OCI-LY7 (cell line): ENCODE results near the gene PABPC1L. TPM values are rescaled to one million over a fixed set of nuclear protein-coding genes. Genes with fewer than 3 reads are reported as not detected.

Source experiments
- BruUV-seq: library from RNA; stranded (reverse); fragments of 400-500 nt; replicated peaks from 2 replicates; lab custom pipeline; 2021; lab: Mats Ljungman, UMichigan
- CTCF ChIA-PET: fragments of 300-600 bp; sonication (Branson Sonifier 250); formaldehyde crosslinking; loops from one replicate; lab custom pipeline; 2022; ENCODE audit warnings: antibody characterized with exemption; ENCODE audit not compliant: unreplicated experiment; lab: Charles Lee
- POLR2A ChIA-PET: fragments of 300-600 bp; sonication (Branson Sonifier 250); formaldehyde crosslinking; loops from one replicate; lab custom pipeline; 2022; ENCODE audit warnings: antibody characterized with exemption; lab: Charles Lee
- DNase-seq: peaks from one replicate; pipeline ENCODE4 v3.0.0-alpha.2; 2015; ENCODE audit warnings: low spot score
- H2AFZ ChIP-seq: fragments of 200-600 bp; sonication (generic), shearing (Covaris generic); 2 replicates; pipeline ENCODE4 v1.6.1; 2014; ENCODE audit warnings: mild to moderate bottlenecking, antibody characterized with exemption, low read length, moderate library complexity
- H3K27ac ChIP-seq: fragments of 200-600 bp; sonication (generic); 2 replicates; pipeline ENCODE4 v1.5.1; 2014; ENCODE audit warnings: mixed run types, low read depth, mild to moderate bottlenecking, moderate library complexity, low read length, inconsistent platforms; ENCODE audit not compliant: poor library complexity, severe bottlenecking
- H3K36me3 ChIP-seq: fragments of 200-600 bp; sonication (generic); 2 replicates; pipeline ENCODE4 v1.6.1; 2014; ENCODE audit warnings: mild to moderate bottlenecking, antibody characterized with exemption, low read length, moderate library complexity, mixed read lengths; ENCODE audit not compliant: insufficient read depth
- H3K4me1 ChIP-seq: fragments of 200-600 bp; sonication (generic); 2 replicates; pipeline ENCODE4 v1.5.1; 2014; ENCODE audit warnings: mild to moderate bottlenecking, low read length; ENCODE audit not compliant: insufficient read depth, poor library complexity, severe bottlenecking
- H3K4me2 ChIP-seq: fragments of 200-600 bp; sonication (generic); 2 replicates; pipeline ENCODE4 v1.6.1; 2014; ENCODE audit warnings: mild to moderate bottlenecking, low read length
- H3K4me3 ChIP-seq: fragments of 200-600 bp; sonication (generic); 2 replicates; pipeline ENCODE4 v1.5.1; 2014; ENCODE audit warnings: mild to moderate bottlenecking, low read depth, low read length; ENCODE audit not compliant: poor library complexity, severe bottlenecking
- H3K79me2 ChIP-seq: fragments of 200-600 bp; sonication (generic); 2 replicates; pipeline ENCODE4 v1.6.1; 2016; ENCODE audit warnings: low read depth, mild to moderate bottlenecking, low read length, moderate library complexity, mixed read lengths; ENCODE audit not compliant: insufficient read depth
- H3K9me2 ChIP-seq: fragments of 200-600 bp; sonication (generic); 2 replicates; pipeline ENCODE4 v1.6.1; 2016; ENCODE audit warnings: mild to moderate bottlenecking, low read length, mixed read lengths; ENCODE audit not compliant: insufficient read depth
- H3K9me3 ChIP-seq: fragments of 200-600 bp; sonication (generic); 2 replicates; pipeline ENCODE4 v1.6.1; 2014; ENCODE audit warnings: mild to moderate bottlenecking, mixed run types, low read length, mixed read lengths
- H4K20me1 ChIP-seq: fragments of 200-600 bp; sonication (generic); 2 replicates; pipeline ENCODE4 v1.6.1; 2014; ENCODE audit warnings: mild to moderate bottlenecking, antibody characterized with exemption, low read length, moderate library complexity, mixed read lengths; ENCODE audit not compliant: insufficient read depth
- CTCF ChIP-seq: fragments of 200-600 bp; sonication (generic); conservative IDR thresholded peaks from 2 replicates; pipeline ENCODE4 v1.5.1; 2014; ENCODE audit warnings: mild to moderate bottlenecking, antibody characterized with exemption, low read length, moderate library complexity, mixed read lengths
- EZH2phosphoT487 ChIP-seq: fragments of 200-600 bp; sonication (generic); IDR thresholded peaks from 2 replicates; pipeline ENCODE4 v1.6.1; 2018; ENCODE audit warnings: low read depth, borderline replicate concordance, mild to moderate bottlenecking, mixed run types, antibody characterized with exemption, low read length, moderate library complexity, mixed read lengths
- intact Hi-C: fragments of 100-400 bp; cut with micrococcal nuclease; formaldehyde crosslinking; loops from one replicate; pipeline ENCODE4 v1.10.0; 2022; ENCODE audit not compliant: unreplicated experiment
- total RNA-seq, 2 experiments: library from RNA; depleted of rRNA in 1 of 2; stranded (reverse); fragments of >200 nt in 1 of 2; shearing (Covaris generic) in 1 of 2; gene quantifications; 2 replicates each; pipeline ENCODE4 v1.2.3, GENCODE V29; 2014 to 2022

The PABPC1L gene
- total RNA-seq, 2 experiments from 2014 or later: 58.7 to 171 TPM

DNA sequence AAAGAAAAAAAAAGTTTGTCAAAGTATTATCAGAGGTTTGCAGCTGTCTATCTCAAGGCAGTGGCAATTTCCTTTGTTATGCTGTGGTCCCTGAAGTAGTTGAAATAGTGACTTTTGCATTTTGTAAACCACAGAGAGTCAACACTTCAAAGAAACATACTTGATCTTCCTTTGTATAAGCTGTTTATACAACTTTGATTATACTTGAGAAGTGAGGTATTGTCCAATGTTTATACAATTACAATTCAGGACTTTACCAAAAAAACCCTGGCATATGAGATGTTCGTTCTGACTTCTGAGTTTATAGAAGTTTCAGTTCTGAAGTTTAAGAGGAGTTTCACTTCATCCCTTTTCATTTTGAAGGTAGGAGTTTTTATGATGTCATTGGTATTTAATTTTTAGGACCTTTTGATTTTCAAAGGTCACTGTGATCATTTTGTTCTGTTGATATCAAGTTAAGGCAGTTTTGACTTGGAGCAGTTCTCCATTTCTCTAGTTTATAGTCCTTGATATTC is 60.4 kb downstream of the PABPC1L start:
- Histone ChIP-seq H2AFZ (no peak overlapping the region), H4K20me1 (peaks cover 14% of the 10 kb centered on the region; the same call in 1 of the 2 replicates), H3K79me2 (peaks cover 84% of the 10 kb centered on the region), H3K9me3 (no peaks in the 10 kb centered on the region), H3K4me1 (peaks cover 52% of the 10 kb centered on the region), H3K9me2 (no peaks in the 10 kb centered on the region), H3K4me3 (peak overlapping the region; percentile 89), H3K36me3 (peaks cover 45% of the 10 kb centered on the region), H3K4me2 (peak overlapping the region; percentile 88), H3K27ac (peak overlapping the region; percentile 82)
- TF ChIP-seq EZH2phosphoT487: no peak
- TF ChIP-seq CTCF: no peak
- intact Hi-C loops: no loop called here
- CTCF ChIA-PET: interaction anchor here (0.6 kb wide), 2 partner anchors 27 to 1001 kb away, joined by 3 read pairs; no protein-coding TSS in a partner anchor
- POLR2A ChIA-PET: interaction anchor here (0.6 to 4.1 kb wide), 5 partner anchors 7 to 323 kb away, joined by 3 to 31 read pairs (median 3); partner anchors contain the start of gene TOMM34
- DNase-seq: no peak
- no TSS peak for BruUV-seq

GRCh38 chr20:44973053-44973452 is 63.2 kb downstream of the PABPC1L start:
- H3K27ac ChIP-seq: no peak overlapping the region
- intact Hi-C loops: no loop called here
- H2AFZ ChIP-seq: no peak overlapping the region
- peaks cover 50% of the 10 kb centered on the region for H3K4me1 ChIP-seq
- H3K79me2 ChIP-seq: peaks cover 95% of the 10 kb centered on the region
- no TSS peak for BruUV-seq
- H3K4me3 ChIP-seq: no peak overlapping the region
- DNase-seq: no peak
- H3K9me2 ChIP-seq: no peaks in the 10 kb centered on the region
- ChIA-PET POLR2A (interaction anchor here (1.1 kb wide), 1 partner anchor 23 kb away, joined by 3 read pairs; no protein-coding TSS in a partner anchor), CTCF (no interaction called here)
- H3K36me3 ChIP-seq: peaks cover 69% of the 10 kb centered on the region
- peaks cover 14% of the 10 kb centered on the region; the same call in 1 of the 2 replicates for H4K20me1 ChIP-seq
- H3K9me3 ChIP-seq: no peaks in the 10 kb centered on the region
- TF ChIP-seq CTCF (no peak), EZH2phosphoT487 (no peak)
- no peak overlapping the region for H3K4me2 ChIP-seq

- intact Hi-C loops: no loop called here
- H3K4me3 ChIP-seq: no peak overlapping the region
- no TSS peak for BruUV-seq
- POLR2A ChIA-PET: interaction anchor here (1.3 to 4.4 kb wide), 3 partner anchors 8 to 17 kb away, joined by 3 to 31 read pairs (median 17); partner anchors contain the start of gene TOMM34
- H3K36me3 ChIP-seq: peaks cover 94% of the 10 kb centered on the region
- peaks cover 8% of the 10 kb centered on the region; the same call in 1 of the 2 replicates for H4K20me1 ChIP-seq
- CTCF ChIA-PET: no interaction called here
- no peaks in the 10 kb centered on the region for H3K9me2 ChIP-seq
- H3K9me3 ChIP-seq: no peaks in the 10 kb centered on the region
- peaks cover 39% of the 10 kb centered on the region for H3K4me1 ChIP-seq
- H3K79me2 ChIP-seq: peaks cover 76% of the 10 kb centered on the region
- peak overlapping the region; percentile 1 for H3K27ac ChIP-seq
- H2AFZ ChIP-seq: no peak overlapping the region
- TF ChIP-seq EZH2phosphoT487 (no peak), CTCF (no peak)
- H3K4me2 ChIP-seq: no peak overlapping the region
- no peak for DNase-seq
These were observed 66.8 kb downstream of the PABPC1L start for GRCh38 chr20:44976698-44977097.
